Neuron (in vitro differentiated cells): ENCODE data around the gene LRRC4C.

ENCODE experiments used
- H2AFZ ChIP-seq: one replicate; pipeline ENCODE4 v1.6.1; 2013; ENCODE audit warnings: low read depth, mild to moderate bottlenecking, inconsistent platforms, low read length, moderate library complexity
- H3K27me3 ChIP-seq: one replicate; pipeline ENCODE4 v1.6.1; 2013; ENCODE audit warnings: low read length; ENCODE audit not compliant: insufficient read depth
- H3K36me3 ChIP-seq: one replicate; pipeline ENCODE4 v1.6.1; 2013; ENCODE audit warnings: low read length; ENCODE audit not compliant: insufficient read depth
- H3K4me1 ChIP-seq: one replicate; pipeline ENCODE4 v1.6.1; 2013; ENCODE audit warnings: low read length; ENCODE audit not compliant: insufficient read depth
- H3K4me3 ChIP-seq: 2 replicates; pipeline ENCODE4 v1.5.1; 2013; ENCODE audit warnings: mild to moderate bottlenecking, low read length, moderate library complexity
- H3K9me3 ChIP-seq: one replicate; pipeline ENCODE4 v1.6.1; 2013; ENCODE audit warnings: low read length

The LRRC4C gene

DNA sequence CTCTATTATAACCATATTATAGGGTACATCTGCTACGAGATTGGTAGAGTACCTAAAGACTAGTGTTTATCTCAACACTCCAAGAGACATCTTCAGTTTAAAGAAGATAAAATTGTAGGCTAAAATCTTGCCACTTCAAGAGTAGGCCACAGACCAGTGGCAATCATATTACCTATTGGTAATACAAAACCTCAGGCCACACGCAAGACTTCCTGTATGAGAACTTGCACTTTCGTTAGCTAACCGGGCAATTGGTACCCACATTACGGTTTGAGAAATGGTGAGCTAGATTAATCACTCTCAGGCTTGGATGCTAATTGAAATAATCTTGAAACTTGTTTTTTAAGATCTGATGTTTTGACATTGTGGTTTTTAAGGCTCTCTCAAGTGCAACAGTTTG lies 772.7 kb downstream of the LRRC4C start:
- H3K36me3 ChIP-seq, result no peaks in the 10 kb centered on the region
- no peak overlapping the region for H2AFZ ChIP-seq
- peaks cover 5% of the 10 kb centered on the region for H3K4me1 ChIP-seq
- no peaks in the 10 kb centered on the region for H3K9me3 ChIP-seq
- H3K4me3 ChIP-seq, result no peak overlapping the region
- H3K27me3 ChIP-seq, result no peaks in the 10 kb centered on the region

DNA sequence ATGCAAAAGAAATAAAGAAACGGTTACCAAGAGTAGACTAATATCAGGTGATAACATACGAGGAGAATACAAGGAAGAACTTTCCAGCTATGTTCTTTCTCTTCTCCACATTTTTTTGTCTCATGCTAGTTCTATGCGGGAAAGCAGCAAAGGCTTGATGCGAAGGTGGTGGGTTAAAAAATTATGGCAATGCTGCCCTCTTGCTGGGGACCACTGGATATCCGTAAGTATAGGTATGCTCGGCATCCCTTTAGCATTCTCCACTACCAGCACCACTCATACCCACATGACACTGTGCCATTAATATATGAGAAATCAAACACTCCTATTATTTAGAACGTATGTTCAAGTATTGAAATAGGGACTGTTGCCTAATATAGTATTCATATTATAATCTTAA lies 776.4 kb downstream of the LRRC4C start:
- H3K9me3 ChIP-seq, result no peaks in the 10 kb centered on the region
- H3K4me1 ChIP-seq, result no peaks in the 10 kb centered on the region
- H3K4me3 ChIP-seq, result no peak overlapping the region
- no peak overlapping the region for H2AFZ ChIP-seq
- no peaks in the 10 kb centered on the region for H3K27me3 ChIP-seq
- H3K36me3 ChIP-seq, result no peaks in the 10 kb centered on the region

DNA sequence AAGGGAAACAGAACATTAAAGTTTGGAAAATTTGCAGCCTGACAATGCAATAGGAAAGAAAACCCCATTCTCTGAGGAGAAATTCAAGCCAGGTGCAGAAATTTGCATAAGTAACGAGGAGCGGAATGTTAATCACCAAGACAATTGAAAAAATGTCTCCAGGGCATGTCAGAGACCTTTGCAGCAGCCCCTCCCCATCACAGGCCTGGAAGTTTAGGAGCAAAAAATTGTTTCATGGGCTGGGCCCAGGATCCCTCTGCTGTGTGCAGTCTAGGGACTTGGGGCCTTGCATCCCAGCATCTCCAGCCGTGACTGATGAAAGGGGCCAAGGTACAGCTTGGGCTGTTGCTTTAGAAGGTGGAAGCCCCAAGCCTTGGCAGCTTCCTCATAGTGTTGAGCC lies 780.2 kb downstream of the LRRC4C start:
- Histone ChIP-seq H3K27me3 (no peaks in the 10 kb centered on the region), H3K9me3 (no peaks in the 10 kb centered on the region), H3K4me1 (no peaks in the 10 kb centered on the region), H2AFZ (no peak overlapping the region), H3K4me3 (no peak overlapping the region), H3K36me3 (no peaks in the 10 kb centered on the region)

DNA sequence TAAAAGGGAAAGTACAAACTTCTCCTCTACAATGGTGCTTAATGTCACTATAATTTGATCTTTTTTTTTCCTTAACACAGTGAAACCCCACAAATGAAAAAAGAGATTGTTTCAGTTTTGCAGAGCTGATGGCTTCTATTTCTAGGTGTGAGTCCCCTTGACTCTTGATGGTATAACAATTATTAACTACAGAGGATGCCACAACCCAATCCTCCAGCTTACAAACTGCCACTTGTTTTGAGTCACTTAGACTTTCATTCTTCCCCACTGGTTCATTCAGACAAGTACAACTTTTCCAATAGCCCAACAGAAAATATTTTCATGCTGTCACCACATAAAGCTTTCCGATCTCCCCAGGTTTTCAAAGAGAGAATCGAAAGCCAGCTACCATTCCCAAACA lies 812.2 kb downstream of the LRRC4C start:
- Histone ChIP-seq H3K27me3 (no peaks in the 10 kb centered on the region), H3K9me3 (no peaks in the 10 kb centered on the region), H3K36me3 (no peaks in the 10 kb centered on the region), H3K4me3 (no peak overlapping the region), H3K4me1 (no peaks in the 10 kb centered on the region), H2AFZ (no peak overlapping the region)

DNA sequence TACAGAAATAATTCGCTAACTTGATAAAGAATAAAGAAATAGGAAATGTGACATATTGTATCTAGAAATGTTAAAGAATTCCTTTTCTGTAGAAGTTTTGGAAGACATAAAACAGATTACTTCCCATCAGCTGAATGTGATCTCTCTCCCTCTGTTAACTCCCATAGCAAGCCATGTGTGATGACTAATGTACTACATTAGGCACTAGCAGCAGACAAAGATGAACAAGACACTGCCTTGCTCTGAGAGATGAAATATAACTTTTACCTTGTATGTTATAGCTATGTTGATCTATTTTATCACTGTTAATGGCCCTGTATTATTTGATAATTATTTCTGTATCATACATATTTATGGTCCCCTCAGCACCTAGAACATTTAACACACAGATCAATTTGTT lies 817.2 kb downstream of the LRRC4C start:
- no peak overlapping the region for H3K4me3 ChIP-seq
- H3K27me3 ChIP-seq, result no peaks in the 10 kb centered on the region
- no peak overlapping the region for H2AFZ ChIP-seq
- no peaks in the 10 kb centered on the region for H3K9me3 ChIP-seq
- no peaks in the 10 kb centered on the region for H3K36me3 ChIP-seq
- H3K4me1 ChIP-seq, result no peaks in the 10 kb centered on the region

DNA sequence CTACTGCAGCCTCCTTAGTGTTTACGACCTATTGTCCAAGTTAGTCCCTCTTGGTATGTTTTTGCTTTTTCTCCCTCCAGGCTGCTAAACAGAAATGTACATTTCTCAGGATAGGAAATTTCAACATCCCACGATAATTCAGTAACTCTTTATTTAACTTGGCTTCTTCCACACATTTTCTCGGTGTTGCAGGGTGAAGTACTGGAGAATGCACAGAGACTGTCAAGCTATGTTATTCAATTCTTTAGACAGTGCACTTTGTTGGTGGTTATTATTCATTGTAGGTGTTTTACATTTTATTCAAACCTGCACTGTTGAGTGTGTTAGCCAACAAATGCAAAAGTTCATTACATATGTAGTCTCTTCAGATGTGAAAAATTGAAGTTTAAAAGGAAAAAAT lies 839.8 kb downstream of the LRRC4C start:
- Histone ChIP-seq H3K9me3 (no peaks in the 10 kb centered on the region), H3K36me3 (no peaks in the 10 kb centered on the region), H3K4me1 (no peaks in the 10 kb centered on the region), H2AFZ (no peak overlapping the region), H3K27me3 (no peaks in the 10 kb centered on the region), H3K4me3 (no peak overlapping the region)

DNA sequence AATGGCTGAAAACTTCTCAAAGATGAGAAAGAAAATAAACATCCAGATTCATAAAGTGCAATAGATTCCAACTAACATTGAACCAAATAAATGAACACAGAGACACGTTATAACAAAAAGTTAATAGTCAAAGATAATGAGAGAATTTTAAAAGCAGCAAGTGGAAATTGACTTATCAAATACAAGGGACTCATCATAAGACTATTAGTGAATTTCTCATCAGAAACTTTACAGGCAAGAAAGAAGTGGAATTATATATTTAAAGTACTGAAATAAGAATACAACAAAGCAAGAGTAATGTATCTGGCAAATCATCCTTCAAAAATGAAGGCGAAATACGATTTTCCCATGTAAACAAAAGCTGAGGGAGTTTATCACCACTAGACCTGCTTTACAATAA lies 852.7 kb downstream of the LRRC4C start:
- no peaks in the 10 kb centered on the region for H3K4me1 ChIP-seq
- no peaks in the 10 kb centered on the region for H3K27me3 ChIP-seq
- H2AFZ ChIP-seq, result no peak overlapping the region
- H3K9me3 ChIP-seq, result peaks cover 4% of the 10 kb centered on the region
- H3K4me3 ChIP-seq, result no peak overlapping the region
- no peaks in the 10 kb centered on the region for H3K36me3 ChIP-seq

DNA sequence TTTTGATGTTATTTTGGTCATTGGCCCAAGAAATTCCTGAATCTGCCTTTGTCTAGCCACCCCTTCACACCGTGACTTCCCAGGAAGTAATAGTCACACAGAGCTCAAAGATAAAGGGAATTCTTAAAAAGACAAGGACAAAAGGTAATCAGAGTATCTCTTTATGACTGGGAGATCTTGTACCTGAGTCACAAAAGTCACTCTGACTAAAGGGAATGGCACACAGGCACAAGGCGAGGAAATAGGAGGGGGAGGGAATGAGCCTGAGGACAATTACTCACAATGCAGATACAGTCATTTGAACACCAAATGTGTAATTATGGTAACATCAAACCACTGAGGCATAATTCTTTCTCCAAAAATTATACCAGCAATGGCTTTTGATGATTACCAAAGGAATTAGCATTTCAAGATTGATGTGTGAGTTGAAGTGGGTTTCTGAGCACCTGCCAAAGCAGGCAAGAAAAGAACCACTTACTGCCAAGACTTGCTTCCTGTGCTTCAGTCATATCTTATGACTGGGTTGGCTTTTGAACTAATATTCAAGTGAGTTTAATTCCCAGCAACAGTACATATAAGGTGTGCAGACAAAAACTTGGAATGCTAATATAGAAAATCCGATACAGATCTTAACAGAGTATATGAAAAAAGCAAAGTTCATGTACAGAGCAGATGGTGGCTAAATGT lies 856.4 kb downstream of the LRRC4C start:
- H3K9me3 ChIP-seq, result peaks cover 4% of the 10 kb centered on the region
- no peaks in the 10 kb centered on the region for H3K27me3 ChIP-seq
- no peak overlapping the region for H2AFZ ChIP-seq
- no peaks in the 10 kb centered on the region for H3K36me3 ChIP-seq
- H3K4me1 ChIP-seq, result no peaks in the 10 kb centered on the region
- no peak overlapping the region for H3K4me3 ChIP-seq

DNA sequence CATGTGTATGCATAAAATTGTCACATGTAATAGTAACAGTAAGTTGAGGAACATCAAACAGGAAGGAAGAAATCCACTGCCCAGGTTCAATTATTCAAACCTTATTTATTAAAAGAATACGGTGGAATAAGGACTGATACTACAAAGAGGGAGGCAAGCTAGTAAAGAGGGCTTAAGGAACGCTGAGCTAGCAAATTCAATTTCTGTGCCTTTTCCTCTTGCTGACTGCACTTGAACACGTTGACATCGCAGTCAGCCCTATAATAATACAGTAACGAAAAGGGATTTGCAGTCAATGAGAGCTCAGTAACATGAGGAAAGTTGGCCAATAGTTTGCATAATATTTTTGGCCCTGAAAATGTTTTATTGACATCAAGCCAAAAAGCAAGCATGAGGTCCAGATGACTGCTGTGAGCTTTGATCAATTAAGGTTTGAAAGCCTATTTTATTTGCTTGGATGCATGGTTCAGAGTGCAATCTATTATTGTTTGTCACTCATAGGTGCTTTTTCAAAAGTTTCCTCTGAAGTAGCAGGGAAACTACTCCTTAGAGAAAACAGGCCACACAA lies 861.8 kb downstream of the LRRC4C start:
- no peaks in the 10 kb centered on the region for H3K36me3 ChIP-seq
- no peak overlapping the region for H2AFZ ChIP-seq
- H3K4me3 ChIP-seq, result no peak overlapping the region
- no peaks in the 10 kb centered on the region for H3K27me3 ChIP-seq
- H3K9me3 ChIP-seq, result no peaks in the 10 kb centered on the region
- H3K4me1 ChIP-seq, result no peaks in the 10 kb centered on the region

DNA sequence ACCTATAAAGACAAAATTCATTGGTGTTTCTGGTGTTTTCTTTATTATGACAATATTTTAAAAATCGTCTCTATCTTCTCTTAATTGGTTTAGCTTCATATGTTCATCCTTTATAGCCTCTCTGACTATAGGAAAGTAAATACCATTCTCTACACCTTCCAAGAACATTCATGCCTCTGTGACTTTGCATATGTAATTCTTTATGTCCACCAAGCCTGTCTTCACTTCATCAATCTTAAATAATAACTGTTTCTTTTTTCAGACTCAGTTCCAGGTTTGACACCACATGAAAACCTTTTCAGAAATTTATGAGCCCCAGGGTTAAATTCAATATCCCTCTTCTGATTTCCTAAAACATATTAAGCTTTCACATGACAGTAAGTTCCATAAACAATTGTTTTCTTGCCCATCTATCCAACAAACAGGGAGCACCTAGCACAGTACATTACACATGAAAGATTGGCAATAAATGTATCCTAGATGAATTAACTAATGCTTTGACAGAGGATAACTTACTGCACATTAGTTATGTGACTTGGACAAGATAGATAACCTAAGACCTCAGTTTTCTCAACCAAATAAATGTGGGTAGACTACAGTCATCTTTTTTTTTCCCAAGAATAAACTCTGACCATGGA lies 886.1 kb downstream of the LRRC4C start:
- Histone ChIP-seq H3K4me1 (no peaks in the 10 kb centered on the region), H3K9me3 (no peaks in the 10 kb centered on the region), H3K4me3 (no peak overlapping the region), H2AFZ (no peak overlapping the region), H3K27me3 (no peaks in the 10 kb centered on the region), H3K36me3 (no peaks in the 10 kb centered on the region)

DNA sequence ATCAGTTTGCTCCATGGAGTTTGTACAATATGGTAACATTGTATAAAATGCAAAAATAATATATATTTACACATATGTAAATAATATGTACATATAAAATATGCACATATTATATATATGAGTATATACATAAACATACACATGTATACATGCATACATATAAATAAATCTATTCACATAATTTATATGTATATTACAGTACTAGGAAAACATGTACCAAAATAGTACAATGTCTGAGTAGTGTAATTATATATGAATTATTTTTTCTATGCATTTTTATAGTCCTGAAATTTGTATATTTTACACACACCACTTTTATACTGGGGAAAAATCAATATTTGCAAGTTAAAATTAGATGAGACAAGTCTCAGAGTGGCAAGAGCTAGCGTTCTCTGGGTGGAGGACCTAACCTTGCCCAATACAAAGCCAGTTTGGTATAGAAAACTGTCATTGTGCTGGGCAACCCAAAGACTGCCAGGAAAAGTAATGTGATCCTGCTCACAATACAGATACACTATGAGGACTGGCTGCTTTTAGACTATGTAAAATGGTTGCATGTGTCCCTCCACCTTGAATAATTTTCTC lies 889.4 kb downstream of the LRRC4C start:
- Histone ChIP-seq H3K27me3 (no peaks in the 10 kb centered on the region), H2AFZ (no peak overlapping the region), H3K9me3 (no peaks in the 10 kb centered on the region), H3K4me1 (no peaks in the 10 kb centered on the region), H3K36me3 (no peaks in the 10 kb centered on the region), H3K4me3 (no peak overlapping the region)

DNA sequence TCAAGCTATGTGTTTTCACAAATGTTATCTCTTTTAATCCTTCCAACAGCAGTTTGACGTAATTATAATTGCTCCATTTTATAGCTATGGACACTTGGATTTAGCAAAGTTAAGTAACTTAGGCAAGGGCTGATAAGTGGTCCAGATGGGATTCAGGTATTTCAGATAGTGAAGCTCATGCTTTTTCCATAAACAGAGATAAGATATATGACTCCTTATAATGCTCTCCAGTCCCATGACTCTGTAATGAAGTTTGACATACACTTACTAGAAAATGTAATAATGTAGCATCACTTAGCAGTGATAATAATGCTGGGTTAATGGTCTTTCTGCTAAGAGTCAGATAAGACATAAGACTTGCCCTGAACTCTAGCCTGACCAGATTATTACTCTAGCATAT lies 892.1 kb downstream of the LRRC4C start:
- no peak overlapping the region for H3K4me3 ChIP-seq
- H2AFZ ChIP-seq, result no peak overlapping the region
- no peaks in the 10 kb centered on the region for H3K36me3 ChIP-seq
- no peaks in the 10 kb centered on the region for H3K4me1 ChIP-seq
- no peaks in the 10 kb centered on the region for H3K27me3 ChIP-seq
- no peaks in the 10 kb centered on the region for H3K9me3 ChIP-seq

DNA sequence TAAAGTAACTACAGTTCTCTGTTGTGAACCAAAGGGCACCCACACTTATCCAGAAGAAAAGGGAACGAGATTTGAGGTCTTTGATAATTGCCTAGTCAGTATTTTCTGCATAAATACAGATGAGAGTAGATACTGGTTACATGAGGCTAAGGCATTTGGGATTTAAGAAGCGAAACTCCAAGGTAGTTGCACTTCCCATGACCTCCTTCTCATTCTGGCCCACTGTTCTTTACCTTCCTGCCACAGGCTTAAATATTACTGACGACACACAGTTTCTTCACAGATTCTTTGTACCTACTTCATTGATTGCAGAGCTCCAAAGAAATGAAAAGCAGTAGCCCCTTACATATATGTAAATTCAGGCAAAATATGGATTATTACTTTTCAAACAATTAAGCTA lies 915.3 kb downstream of the LRRC4C start:
- H3K9me3 ChIP-seq, result no peaks in the 10 kb centered on the region

More for the DNA sequence above, 915.3 kb downstream of the LRRC4C start:
- no peak overlapping the region for H3K4me3 ChIP-seq
- peaks cover 14% of the 10 kb centered on the region for H3K4me1 ChIP-seq
- no peaks in the 10 kb centered on the region for H3K36me3 ChIP-seq
- H2AFZ ChIP-seq, result peak overlapping the region; percentile 51
- no peaks in the 10 kb centered on the region for H3K27me3 ChIP-seq
